GM19043 (cell line): ENCODE data around the gene LRRC71.

ENCODE experiments used
- ATAC-seq: cut with Tn5 transposase; IDR thresholded peaks from one replicate; pipeline ENCODE4 v1.9.1; 2021; ENCODE audit warnings: low read depth; ENCODE audit not compliant: unreplicated experiment

LRRC71 gene

GRCh38 chr1:156903328-156904091 is 16.9 kb upstream of the LRRC71 start:
- ATAC-seq: no peak

GRCh38 chr1:156904187-156904959 is 16.1 kb upstream of the LRRC71 start:
- no peak for ATAC-seq

GRCh38 chr1:156905176-156905575 is 15.3 kb upstream of the LRRC71 start:
- no peak for ATAC-seq

- no peak for ATAC-seq
Observed at GRCh38 chr1:156905651-156906050, 14.8 kb upstream of the LRRC71 start.

- no peak for ATAC-seq
Observed at GRCh38 chr1:156906206-156906906, 14.1 kb upstream of the LRRC71 start.

- no peak for ATAC-seq
Observed at GRCh38 chr1:156908541-156908940, 11.9 kb upstream of the LRRC71 start.

- no peak for ATAC-seq
Observed at GRCh38 chr1:156908955-156909354, 11.5 kb upstream of the LRRC71 start.

GRCh38 chr1:156909671-156910070 is 10.8 kb upstream of the LRRC71 start:
- no peak for ATAC-seq

- ATAC-seq: no peak
Observed at GRCh38 chr1:156910309-156910782, 10.1 kb upstream of the LRRC71 start.

GRCh38 chr1:156911577-156912298 is 8.7 kb upstream of the LRRC71 start:
- no peak for ATAC-seq

GRCh38 chr1:156912310-156912709 is 8.1 kb upstream of the LRRC71 start:
- no peak for ATAC-seq

GRCh38 chr1:156912861-156913808 is 7.3 kb upstream of the LRRC71 start:
- no peak for ATAC-seq

GRCh38 chr1:156913809-156914387 is 6.5 kb upstream of the LRRC71 start:
- no peak for ATAC-seq

- no peak for ATAC-seq
Observed at GRCh38 chr1:156914440-156914856, 6.0 kb upstream of the LRRC71 start.

GRCh38 chr1:156921053-156921529 is 659 bp downstream of the LRRC71 start:
- ATAC-seq: no peak

- no peak for ATAC-seq
Observed at GRCh38 chr1:156922986-156923669, 2.7 kb downstream of the LRRC71 start.

- ATAC-seq: no peak
Observed at GRCh38 chr1:156923670-156924477, 3.4 kb downstream of the LRRC71 start.
